Measurements from ENCODE around the gene MYLK.

Gene MYLK

GRCh38 chr3:123767564-123768292 lies 116.4 kb downstream of the MYLK start:
- DNase-seq: no peak

- DNase-seq: no peak
Measured at GRCh38 chr3:123767009-123767372, 117.1 kb downstream of the MYLK start.

- DNase-seq: no peak
Measured at GRCh38 chr3:123766193-123767008, 117.7 kb downstream of the MYLK start.

GRCh38 chr3:123765475-123766128 lies 118.5 kb downstream of the MYLK start:
- DNase-seq: no peak

- no peak for DNase-seq
Measured at GRCh38 chr3:123764647-123765046, 119.5 kb downstream of the MYLK start.

- no peak for DNase-seq
Measured at GRCh38 chr3:123762805-123763204, 121.3 kb downstream of the MYLK start.

- no peak for DNase-seq
Measured at GRCh38 chr3:123760817-123761216, 123.3 kb downstream of the MYLK start.

GRCh38 chr3:123759871-123760270 lies 124.3 kb downstream of the MYLK start:
- no peak for DNase-seq

GRCh38 chr3:123759311-123759710 lies 124.8 kb downstream of the MYLK start:
- no peak for DNase-seq

- no peak for DNase-seq
Measured at GRCh38 chr3:123758081-123758564, 126.0 kb downstream of the MYLK start.

GRCh38 chr3:123757281-123757940 lies 126.7 kb downstream of the MYLK start:
- no peak for DNase-seq

GRCh38 chr3:123755501-123755900 lies 128.6 kb downstream of the MYLK start:
- no peak for DNase-seq

- no peak for DNase-seq
Measured at GRCh38 chr3:123755085-123755484, 129.0 kb downstream of the MYLK start.

- DNase-seq: no peak
Measured at GRCh38 chr3:123753286-123753685, 130.8 kb downstream of the MYLK start.

- no peak for DNase-seq
Measured at GRCh38 chr3:123752228-123752627, 131.9 kb downstream of the MYLK start.

- no peak for DNase-seq
Measured at GRCh38 chr3:123751433-123751832, 132.7 kb downstream of the MYLK start.

GRCh38 chr3:123750659-123751420 lies 133.3 kb downstream of the MYLK start:
- DNase-seq: no peak

- no peak for DNase-seq
Measured at GRCh38 chr3:123750209-123750608, 133.9 kb downstream of the MYLK start.

GRCh38 chr3:123749711-123750110 lies 134.4 kb downstream of the MYLK start:
- no peak for DNase-seq

- DNase-seq: no peak
Measured at GRCh38 chr3:123745184-123745855, 138.8 kb downstream of the MYLK start.

GRCh38 chr3:123744064-123744463 lies 140.1 kb downstream of the MYLK start:
- no peak for DNase-seq

GRCh38 chr3:123743121-123743520 lies 141.0 kb downstream of the MYLK start:
- DNase-seq: no peak
